Large intestine (tissue), 3 donors: ENCODE results near the gene TMEM129. TPM values are rescaled to one million over a fixed set of nuclear protein-coding genes. Genes with fewer than 3 reads are reported as not detected.
"Not testable (repeated sequence)": the region's sequence is repeated elsewhere in the genome, so short reads cannot be mapped to it uniquely, and the experiment has no call there.

Experiments used
- DNase-seq, 2 donors: peaks; one replicate each; pipeline versions ENCODE4 v3.0.0 to v3.0.0-alpha.2; 2013
- H3K27ac ChIP-seq: one replicate; pipeline ENCODE4 v1.5.1; 2013; ENCODE audit warnings: low read length
- H3K27me3 ChIP-seq: 2 replicates; pipeline ENCODE4 v1.6.1; 2013; ENCODE audit warnings: low read length; ENCODE audit not compliant: control insufficient read depth, insufficient read depth
- H3K36me3 ChIP-seq: 2 replicates; pipeline ENCODE4 v1.6.1; 2013; ENCODE audit warnings: low read length; ENCODE audit not compliant: control insufficient read depth, insufficient read depth
- H3K4me1 ChIP-seq: one replicate; pipeline ENCODE4 v1.6.1; 2013; ENCODE audit warnings: low read length; ENCODE audit not compliant: control insufficient read depth, insufficient read depth
- H3K4me3 ChIP-seq: one replicate; pipeline ENCODE4 v1.5.1; 2013; ENCODE audit warnings: low read length
- H3K9me3 ChIP-seq: one replicate; pipeline ENCODE4 v1.6.1; 2013; ENCODE audit warnings: mild to moderate bottlenecking, low read depth, low read length, moderate library complexity; ENCODE audit not compliant: control insufficient read depth
- WGBS: methylation state at CpG from one replicate; pipeline ENCODE4 v1.1.5; 2013; ENCODE audit warnings: low lambda C conversion rate; ENCODE audit not compliant: insufficient coverage; 5-methylcytosine and 5-hydroxymethylcytosine counted together
- polyA plus RNA-seq: library from polyadenylated mRNA; unstranded; fragments of 120-200 nt; gene quantifications from one replicate; pipeline ENCODE4 v1.2.1, GENCODE V29; 2013

The TMEM129 gene
- polyA plus RNA-seq, 1 donor = 29.5 TPM

DNA sequence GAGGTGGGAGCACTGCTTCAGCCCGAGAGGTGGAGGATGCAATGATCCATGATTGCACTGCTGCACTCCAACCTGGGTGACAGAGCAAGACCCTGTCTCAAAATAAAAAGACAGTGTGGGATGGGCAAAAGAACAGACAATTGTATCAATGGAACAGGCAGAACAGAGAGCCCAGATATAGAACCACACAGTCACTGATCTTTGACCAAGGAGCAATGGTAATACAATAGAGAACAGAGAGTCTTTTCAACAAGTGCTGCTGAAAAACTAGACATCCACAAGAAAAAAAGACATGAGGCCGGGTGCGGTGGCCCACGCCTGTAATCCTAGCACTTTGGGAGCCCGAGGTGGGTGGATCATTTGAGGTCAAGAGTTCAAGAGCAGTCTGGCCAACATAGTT is 42.9 kb downstream of the TMEM129 start:
- no peak for DNase-seq
- H3K4me1 ChIP-seq = no peaks in the 10 kb centered on the region
- H3K36me3 ChIP-seq = no peaks in the 10 kb centered on the region
- no peak overlapping the region for H3K4me3 ChIP-seq
- no peaks in the 10 kb centered on the region for H3K9me3 ChIP-seq
- peaks cover 3% of the 10 kb centered on the region for H3K27me3 ChIP-seq
- no peak overlapping the region for H3K27ac ChIP-seq
- 80% methylated on average over 1 of the region's 5 CpGs for WGBS

DNA sequence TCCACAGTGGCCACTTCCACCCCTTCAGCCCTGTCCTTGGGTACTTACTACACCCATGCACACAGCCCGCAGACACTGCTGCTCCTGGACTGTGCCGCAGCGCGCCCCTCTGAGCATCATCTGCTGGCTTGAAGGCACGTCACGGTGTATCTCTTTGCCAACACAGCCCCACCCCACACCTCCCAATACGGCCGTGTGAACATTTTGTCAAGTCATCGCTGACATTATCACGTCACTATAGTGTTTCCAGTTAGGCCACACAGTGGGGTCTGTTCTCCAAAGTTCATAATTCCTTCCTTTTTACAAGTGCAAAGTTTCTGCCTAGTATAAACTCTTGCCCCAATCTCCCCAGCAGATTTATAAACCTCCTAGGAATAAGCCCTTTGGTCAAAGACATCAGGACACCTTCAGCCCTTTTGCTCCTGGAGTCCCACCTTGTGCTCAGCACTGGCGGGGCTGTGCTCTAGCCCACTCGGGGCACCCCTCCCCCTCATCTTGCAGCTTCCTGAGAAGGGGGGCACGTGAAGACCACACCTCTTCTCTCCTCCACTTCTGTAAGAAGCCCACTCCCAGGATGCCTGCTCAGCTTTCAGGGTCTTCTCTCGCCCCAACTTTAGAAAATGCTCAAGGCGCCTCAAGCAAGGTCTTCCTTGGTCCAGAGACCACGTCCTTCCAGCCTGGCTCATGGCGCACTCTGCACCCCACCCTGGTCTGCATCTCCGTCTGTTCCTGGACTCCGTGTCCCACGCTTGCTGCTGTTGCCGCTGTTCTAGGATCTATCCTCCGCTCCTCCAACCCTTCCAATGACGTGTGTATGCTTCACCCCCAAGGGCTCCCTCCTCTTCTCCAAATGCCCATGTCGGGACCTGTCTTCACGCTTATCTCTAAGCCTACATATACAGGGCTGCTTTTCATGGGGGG is 44.3 kb downstream of the TMEM129 start:
- no peaks in the 10 kb centered on the region for H3K4me1 ChIP-seq

DNA sequence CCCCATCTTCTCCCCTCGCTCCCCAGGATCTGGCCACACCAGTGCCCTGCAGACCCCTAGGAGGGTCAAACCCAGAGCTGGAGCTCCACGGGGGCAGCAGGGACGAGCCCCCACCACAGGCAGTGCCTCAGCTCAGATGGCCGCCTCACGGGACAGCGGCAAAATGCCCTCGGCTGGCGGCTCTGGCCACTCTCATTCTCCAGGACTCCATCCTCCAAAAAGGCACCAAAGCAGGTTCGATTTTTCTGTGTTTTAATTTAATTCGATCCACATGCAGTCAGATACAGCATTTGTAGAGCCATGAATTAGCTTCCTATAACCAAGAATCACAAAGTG is 45.4 kb downstream of the TMEM129 start:
- Histone ChIP-seq H3K27me3 (no peaks in the 10 kb centered on the region), H3K9me3 (no peaks in the 10 kb centered on the region), H3K36me3 (no peaks in the 10 kb centered on the region), H3K4me3 (no peak overlapping the region), H3K27ac (no peak overlapping the region), H3K4me1 (no peaks in the 10 kb centered on the region)
- DNase-seq = no peak
- WGBS = no CpG with 5 or more reads among the region's 10 CpGs

More for the DNA sequence above, 44.3 kb downstream of the TMEM129 start:
- no CpG with 5 or more reads among the region's 25 CpGs for WGBS
- no peak overlapping the region for H3K4me3 ChIP-seq
- H3K27ac ChIP-seq = no peak overlapping the region
- H3K9me3 ChIP-seq = no peaks in the 10 kb centered on the region
- no peaks in the 10 kb centered on the region for H3K36me3 ChIP-seq
- no peak for DNase-seq
- H3K27me3 ChIP-seq = no peaks in the 10 kb centered on the region

DNA sequence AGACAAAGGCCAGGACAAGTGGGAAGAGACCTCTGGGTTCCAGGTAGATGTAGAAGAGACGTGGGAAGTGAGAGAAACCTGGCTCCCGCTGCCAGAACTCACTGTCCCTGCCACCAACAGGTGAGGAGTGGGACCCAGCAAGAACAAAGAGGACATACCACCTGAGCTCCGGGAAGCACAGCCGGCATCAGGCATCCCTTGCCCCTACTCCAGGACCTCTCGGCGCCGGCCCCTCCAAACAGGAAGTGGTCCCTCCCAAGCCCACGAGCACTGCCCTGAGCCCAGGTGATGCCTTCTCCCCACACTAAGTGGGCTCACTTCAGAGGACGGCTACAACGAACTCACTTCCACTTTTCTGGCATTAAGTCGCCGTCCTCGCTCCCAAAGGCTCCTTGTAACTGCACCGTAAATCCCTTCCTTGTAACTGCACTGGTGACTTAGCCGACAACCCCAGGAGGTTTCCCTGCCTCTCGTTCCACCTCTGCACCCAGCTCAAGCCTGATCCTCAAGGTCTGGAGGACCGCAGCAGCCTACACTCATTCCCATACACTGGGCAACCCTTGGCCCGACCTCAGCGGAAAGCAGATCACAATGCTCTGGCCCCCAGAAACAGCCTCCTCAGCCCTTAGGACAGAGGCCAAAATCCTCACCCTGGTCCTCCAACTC is 45.9 kb downstream of the TMEM129 start:
- H3K27ac ChIP-seq = no peak overlapping the region
- H3K36me3 ChIP-seq = no peaks in the 10 kb centered on the region
- 100% methylated on average over 1 of the region's 19 CpGs for WGBS
- no peaks in the 10 kb centered on the region for H3K9me3 ChIP-seq
- no peak for DNase-seq
- H3K27me3 ChIP-seq = no peaks in the 10 kb centered on the region
- no peak overlapping the region for H3K4me3 ChIP-seq
- H3K4me1 ChIP-seq = no peaks in the 10 kb centered on the region

DNA sequence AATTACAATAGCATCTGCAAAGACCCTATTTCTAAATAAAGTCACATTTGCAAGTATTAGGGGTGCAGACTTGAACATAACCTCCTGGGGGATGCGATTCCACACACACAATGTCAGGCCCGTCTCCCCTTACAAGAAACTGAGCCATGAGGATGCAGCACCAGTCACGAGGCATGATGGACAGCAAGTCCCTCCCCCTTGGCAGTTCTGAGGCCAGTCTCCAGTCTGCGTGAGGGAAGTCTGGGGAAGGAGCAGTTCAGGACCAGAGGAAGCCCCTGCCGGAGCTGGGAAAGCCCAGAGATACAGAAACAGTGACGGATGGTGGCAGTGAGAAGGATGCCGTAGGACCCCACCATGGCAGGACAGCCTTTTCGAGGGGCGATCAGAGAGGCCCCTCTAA is 46.4 kb downstream of the TMEM129 start:
- H3K4me1 ChIP-seq = no peaks in the 10 kb centered on the region
- H3K36me3 ChIP-seq = no peaks in the 10 kb centered on the region
- H3K4me3 ChIP-seq = no peak overlapping the region
- DNase-seq = no peak
- WGBS = no CpG with 5 or more reads among the region's 9 CpGs
- H3K27ac ChIP-seq = no peak overlapping the region
- H3K27me3 ChIP-seq = no peaks in the 10 kb centered on the region
- no peaks in the 10 kb centered on the region for H3K9me3 ChIP-seq

DNA sequence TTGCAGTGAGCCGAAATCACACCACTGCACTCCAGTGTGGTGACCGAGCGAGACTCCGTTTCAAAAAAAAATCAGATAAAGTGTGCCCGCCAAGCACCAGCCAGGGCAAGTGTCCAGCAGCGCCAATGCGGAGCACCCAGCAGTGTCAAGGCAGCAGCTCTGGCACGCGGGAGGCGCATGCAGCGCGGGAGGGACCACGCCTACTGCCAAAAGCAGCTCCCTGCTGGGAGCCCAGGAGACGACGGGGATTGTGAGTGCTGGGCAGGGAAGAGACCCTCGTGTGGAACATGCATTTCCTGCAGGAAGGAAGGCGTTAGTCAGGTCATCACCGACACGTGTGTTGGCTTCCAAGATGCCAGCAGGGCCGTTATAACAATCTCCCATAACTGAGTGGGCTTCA is 47.5 kb downstream of the TMEM129 start:
- no peaks in the 10 kb centered on the region for H3K36me3 ChIP-seq
- no peaks in the 10 kb centered on the region for H3K4me1 ChIP-seq
- H3K9me3 ChIP-seq = no peaks in the 10 kb centered on the region
- no peak for DNase-seq
- no CpG with 5 or more reads among the region's 20 CpGs for WGBS
- no peak overlapping the region for H3K27ac ChIP-seq
- H3K4me3 ChIP-seq = no peak overlapping the region
- no peaks in the 10 kb centered on the region for H3K27me3 ChIP-seq

DNA sequence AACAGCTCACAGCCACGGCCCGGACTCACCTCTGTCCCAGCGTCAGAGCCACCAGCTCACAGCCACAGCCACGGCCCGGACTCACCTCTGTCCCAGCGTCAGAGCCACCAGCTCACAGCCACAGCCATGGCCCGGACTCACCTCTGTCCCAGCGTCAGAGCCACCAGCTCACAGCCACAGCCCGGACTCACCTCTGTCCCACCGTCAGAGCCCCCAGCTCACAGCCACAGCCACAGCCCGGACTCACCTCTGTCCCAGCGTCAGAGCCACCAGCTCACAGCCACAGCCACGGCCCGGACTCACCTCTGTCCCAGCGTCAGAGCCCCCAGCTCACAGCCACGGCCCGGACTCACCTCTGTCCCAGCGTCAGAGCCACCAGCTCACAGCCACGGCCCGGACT is 50.1 kb downstream of the TMEM129 start:
- H3K36me3 ChIP-seq, H3K27me3 ChIP-seq, H3K27ac ChIP-seq, H3K9me3 ChIP-seq, H3K4me1 ChIP-seq, H3K4me3 ChIP-seq, DNase-seq: not testable (repeated sequence)
- WGBS = no CpG with 5 or more reads among the region's 20 CpGs

DNA sequence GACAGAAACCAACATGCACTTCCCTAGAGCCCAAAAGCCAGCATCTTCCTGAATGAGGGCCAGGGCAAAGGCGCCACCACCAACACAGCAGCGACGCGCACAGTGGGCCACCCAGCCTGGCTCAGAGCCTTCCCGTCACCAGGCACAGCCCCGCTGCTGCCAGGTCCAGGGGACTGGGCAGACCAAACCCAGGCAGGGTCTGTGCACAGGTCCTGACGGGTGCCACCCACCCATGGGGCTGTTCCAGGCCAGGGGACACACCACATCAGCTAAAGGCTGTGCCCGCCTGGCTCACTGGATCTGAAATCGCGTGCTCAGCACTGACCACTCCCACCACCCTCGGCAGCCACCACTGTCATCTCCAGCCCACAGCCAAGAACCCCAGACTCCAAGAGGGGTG is 50.8 kb downstream of the TMEM129 start:
- no peaks in the 10 kb centered on the region for H3K9me3 ChIP-seq
- H3K4me1 ChIP-seq = no peaks in the 10 kb centered on the region
- no CpG with 5 or more reads among the region's 11 CpGs for WGBS
- no peak overlapping the region for H3K27ac ChIP-seq
- H3K4me3 ChIP-seq = no peak overlapping the region
- H3K36me3 ChIP-seq = no peaks in the 10 kb centered on the region
- no peaks in the 10 kb centered on the region for H3K27me3 ChIP-seq
- no peak for DNase-seq

DNA sequence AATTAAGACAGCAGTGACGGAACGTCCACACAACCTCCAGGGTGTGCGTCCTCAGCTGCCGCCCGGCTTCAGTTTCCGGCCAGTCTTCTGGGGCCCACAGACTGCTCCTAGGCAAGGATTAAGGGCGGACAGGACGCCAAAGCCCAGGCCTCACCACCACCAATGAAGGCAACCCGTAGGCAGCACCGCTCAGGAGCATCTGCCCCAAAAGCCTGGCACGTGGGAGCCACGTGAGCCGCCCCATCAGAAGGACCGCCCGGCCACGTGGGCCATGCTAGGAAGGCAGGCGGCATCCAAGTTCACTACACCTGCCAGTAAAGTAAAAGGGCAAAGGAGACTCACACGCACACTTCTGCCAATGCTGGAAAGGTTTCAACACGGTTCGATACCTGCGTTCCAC is 51.3 kb downstream of the TMEM129 start:
- Histone ChIP-seq H3K27me3 (no peaks in the 10 kb centered on the region), H3K27ac (no peak overlapping the region), H3K4me1 (no peaks in the 10 kb centered on the region), H3K36me3 (no peaks in the 10 kb centered on the region), H3K9me3 (no peaks in the 10 kb centered on the region), H3K4me3 (no peak overlapping the region)
- WGBS = no CpG with 5 or more reads among the region's 21 CpGs
- no peak for DNase-seq

DNA sequence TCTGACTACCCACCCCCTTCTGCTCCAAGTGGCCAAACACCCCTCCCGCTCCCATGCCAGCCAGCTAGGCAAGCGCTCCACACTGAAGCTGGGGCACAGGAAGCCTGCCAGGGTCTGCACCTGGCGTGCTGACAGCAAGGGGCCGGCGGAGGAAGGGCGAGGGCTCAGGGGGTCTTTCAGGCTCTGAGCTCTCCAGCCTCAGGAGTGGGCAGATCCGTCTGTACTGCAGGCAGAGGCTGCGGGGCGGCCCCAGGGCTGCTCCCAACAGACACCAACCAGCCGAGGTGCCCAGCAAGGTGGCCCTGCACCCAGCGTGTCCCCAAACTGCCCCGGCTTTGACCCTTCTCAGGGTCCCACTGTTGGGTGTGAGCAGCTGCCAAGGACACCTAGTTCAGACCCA is 51.9 kb downstream of the TMEM129 start:
- no peaks in the 10 kb centered on the region for H3K36me3 ChIP-seq
- WGBS = no CpG with 5 or more reads among the region's 12 CpGs
- H3K27ac ChIP-seq = no peak overlapping the region
- H3K9me3 ChIP-seq = no peaks in the 10 kb centered on the region
- H3K27me3 ChIP-seq = no peaks in the 10 kb centered on the region
- H3K4me1 ChIP-seq = no peaks in the 10 kb centered on the region
- H3K4me3 ChIP-seq = no peak overlapping the region
- no peak for DNase-seq

DNA sequence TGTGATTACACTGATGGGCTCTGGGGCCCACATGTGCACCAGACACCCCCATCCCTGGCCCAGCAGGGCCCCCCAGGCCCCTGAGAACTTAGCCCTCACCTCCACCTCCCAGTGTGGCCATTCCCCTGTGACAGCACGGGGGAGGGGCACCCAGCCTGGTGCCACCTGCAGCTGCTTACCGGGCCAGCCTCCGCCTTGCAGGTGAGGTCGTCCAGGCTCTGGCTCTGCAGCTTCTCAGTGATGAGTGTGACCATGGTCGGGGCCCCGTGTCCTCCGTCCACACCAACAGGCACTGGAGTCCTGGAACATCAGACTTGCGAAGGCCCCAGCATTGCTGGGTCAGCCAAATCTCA is 52.7 kb downstream of the TMEM129 start:
- WGBS = no CpG with 5 or more reads among the region's 8 CpGs
- Histone ChIP-seq H3K27ac (no peak overlapping the region), H3K4me1 (no peaks in the 10 kb centered on the region), H3K9me3 (no peaks in the 10 kb centered on the region), H3K27me3 (no peaks in the 10 kb centered on the region), H3K4me3 (no peak overlapping the region), H3K36me3 (no peaks in the 10 kb centered on the region)
- no peak for DNase-seq
